Endothelial cell of umbilical vein (primary cell): Measurements from ENCODE around the gene HPSE2. TPM values are rescaled to one million over a fixed set of nuclear protein-coding genes. Genes with fewer than 3 reads are reported as not detected.

Source experiments
- BruUV-seq: library from RNA; stranded (reverse); fragments of 400-500 nt; replicated peaks from 2 replicates; lab custom pipeline; 2021; lab: Mats Ljungman, UMichigan
- CTCF ChIA-PET: fragments of 300-600, 350-600 bp; sonication (Branson Sonifier 250); formaldehyde crosslinking; loops from one replicate; lab custom pipeline; 2021; ENCODE audit warnings: antibody characterized with exemption, inconsistent platforms; lab: Charles Lee
- POLR2A ChIA-PET: fragments of 300-600, 350-600 bp; sonication (Branson Sonifier 250); formaldehyde crosslinking; loops from one replicate; lab custom pipeline; 2021; ENCODE audit warnings: antibody characterized with exemption, inconsistent platforms; lab: Charles Lee
- DNase-seq: peaks from one replicate; pipeline ENCODE4 v3.0.0-alpha.2; 2011; ENCODE audit warnings: low read depth, low spot score
- FAIRE-seq: peaks from 2 replicates; lab custom pipeline; 2011; peaks lifted over from hg19 to GRCh38; lab: Jason Lieb, UNC
- H2AFZ ChIP-seq: 2 replicates; pipeline ENCODE4 v1.6.0; 2012; ENCODE audit warnings: low read depth, low read length, control low read depth, inconsistent platforms
- H3K27ac ChIP-seq: 2 replicates; pipeline ENCODE4 v1.5.1; 2011; ENCODE audit warnings: low read depth, mild to moderate bottlenecking, control low read depth, low read length, moderate library complexity; ENCODE audit not compliant: insufficient read depth
- H3K27me3 ChIP-seq, 2 experiments: 2 replicates each; pipeline versions ENCODE4 v1.6.0 to v1.6.1; 2011; ENCODE audit warnings: low read length in 2 of 2, mixed read lengths in 1 of 2; ENCODE audit not compliant: control insufficient read depth in 2 of 2, insufficient read depth in 2 of 2
- H3K36me3 ChIP-seq, 2 experiments: 2 replicates in 1 of 2; 3 replicates in 1 of 2; pipeline ENCODE4 v1.5.1; 2011; ENCODE audit warnings: low read length in 2 of 2, mild to moderate bottlenecking in 1 of 2, moderate library complexity in 1 of 2; ENCODE audit not compliant: control insufficient read depth in 2 of 2, insufficient read depth in 2 of 2; ENCODE audit errors: extremely low read depth in 1 of 2
- H3K4me1 ChIP-seq: 3 replicates; pipeline ENCODE4 v1.5.1; 2011; ENCODE audit warnings: mild to moderate bottlenecking, low read length; ENCODE audit not compliant: control insufficient read depth, insufficient read depth; ENCODE audit errors: extremely low read depth
- H3K4me2 ChIP-seq: 2 replicates; pipeline ENCODE4 v1.6.1; 2011; ENCODE audit warnings: low read length, control low read depth, mixed read lengths; ENCODE audit not compliant: insufficient read depth
- H3K4me3 ChIP-seq, 3 experiments: fragments of 200-600 bp in 1 of 3; sonication (generic), shearing (Covaris generic) in 1 of 3; replicated peaks in 1 of 3; 2 replicates each; pipeline ENCODE4 v1.5.1; 2011 to 2016; ENCODE audit warnings: control low read depth in 3 of 3, low read length in 3 of 3, mild to moderate bottlenecking in 2 of 3, inconsistent platforms in 1 of 3, low read depth in 1 of 3, moderate library complexity in 1 of 3; ENCODE audit not compliant: insufficient read depth in 1 of 3
- H3K79me2 ChIP-seq: 2 replicates; pipeline ENCODE4 v1.6.0; 2012; ENCODE audit warnings: low read length, inconsistent platforms; ENCODE audit not compliant: control insufficient read depth, insufficient read depth
- H3K9ac ChIP-seq: replicated peaks from 2 replicates; pipeline ENCODE3; 2011; ENCODE audit warnings: low read length, control low read depth; ENCODE audit not compliant: insufficient read depth; ENCODE audit errors: extremely low read depth
- H3K9me1 ChIP-seq: replicated peaks from 3 replicates; pipeline ENCODE4 v1.6.0; 2011; ENCODE audit warnings: mild to moderate bottlenecking, low read length; ENCODE audit not compliant: control insufficient read depth, insufficient read depth; ENCODE audit errors: extremely low read depth
- H3K9me3 ChIP-seq: replicated peaks from 2 replicates; pipeline ENCODE4 v1.5.1; 2012; ENCODE audit warnings: low read length, inconsistent platforms; ENCODE audit not compliant: control insufficient read depth, insufficient read depth
- H4K20me1 ChIP-seq: replicated peaks from 2 replicates; pipeline ENCODE3; 2011; ENCODE audit warnings: mild to moderate bottlenecking, low read length; ENCODE audit not compliant: control insufficient read depth, insufficient read depth; ENCODE audit errors: extremely low read depth
- EZH2 ChIP-seq: IDR thresholded peaks from 2 replicates; pipeline ENCODE4 v1.6.1; 2012; ENCODE audit warnings: borderline replicate concordance, low read depth, mild to moderate bottlenecking, moderate library complexity, low read length, inconsistent platforms; ENCODE audit not compliant: severe bottlenecking
- FOS ChIP-seq: IDR thresholded peaks from 2 replicates; pipeline ENCODE4 v1.6.1; 2011; ENCODE audit warnings: mild to moderate bottlenecking, low read length, moderate library complexity, borderline replicate concordance; ENCODE audit not compliant: insufficient read depth
- GATA2 ChIP-seq: IDR thresholded peaks from 2 replicates; pipeline ENCODE4 v1.7.0; 2011; ENCODE audit warnings: low read depth, mild to moderate bottlenecking, moderate library complexity, mixed read lengths, low read length; ENCODE audit not compliant: insufficient read length, insufficient read depth
- JUN ChIP-seq: IDR thresholded peaks from 2 replicates; pipeline ENCODE4 v1.6.1; 2011; ENCODE audit warnings: borderline replicate concordance, low read depth; ENCODE audit not compliant: insufficient read length, insufficient read depth
- MYC ChIP-seq: IDR thresholded peaks from one replicate; pipeline ENCODE4 v1.6.1; 2011; ENCODE audit warnings: mild to moderate bottlenecking, low read depth, low read length
- POLR2A ChIP-seq: IDR thresholded peaks from 2 replicates; pipeline ENCODE4 v1.6.1; 2012; ENCODE audit warnings: low read depth, mild to moderate bottlenecking, control low read depth, low read length
- POLR2AphosphoS5 ChIP-seq: IDR thresholded peaks from 2 replicates; pipeline ENCODE4 v1.6.1; 2012; ENCODE audit warnings: low read depth, mild to moderate bottlenecking, control low read depth, low read length, moderate library complexity; ENCODE audit not compliant: insufficient read depth
- dilution Hi-C: fragments of 300-500 bp; cut with MboI; formaldehyde crosslinking; loops from one replicate; pipeline ENCODE4 v1.15.0; 2019; ENCODE audit warnings: low sequenced_read_pairs; ENCODE audit not compliant: extremely low pct_ligation_motif_present
- intact Hi-C: fragments of 100-400 bp; cut with micrococcal nuclease; formaldehyde crosslinking; loops from one replicate; pipeline ENCODE4 v1.10.0; 2022
- polyA plus RNA-seq, 4 experiments: library from polyadenylated mRNA; depleted of rRNA in 3 of 4; stranded (reverse) in 3 of 4; unstranded in 1 of 4; fragments of >200 nt; gene quantifications; 2 replicates each; pipeline versions ENCODE4 v1.2.1 to v1.2.3, GENCODE V29; 2011 to 2012; ENCODE audit warnings: missing spikeins in 1 of 4
- total RNA-seq: library from RNA; stranded (reverse); gene quantifications from 2 replicates; pipeline ENCODE4 v1.2.3, GENCODE V29; 2021
- TF ChIP-seq, protein P1 (sequence below): IDR thresholded peaks from 2 replicates; pipeline ENCODE4 v1.6.1; 2011; ENCODE audit not compliant: insufficient read depth, insufficient read length
- TF ChIP-seq, protein P2 (sequence below), 2 donors: IDR thresholded peaks; 1 replicate in 1 of 2; 2 replicates in 1 of 2; pipeline ENCODE4 v1.5.1; 2011; ENCODE audit warnings: low read length in 2 of 2, mild to moderate bottlenecking in 2 of 2, moderate library complexity in 2 of 2, control low read depth in 1 of 2, inconsistent platforms in 1 of 2, low read depth in 1 of 2; ENCODE audit not compliant: insufficient read depth in 1 of 2; ENCODE audit errors: extremely low read depth in 1 of 2

The HPSE2 gene
- total and polyA plus RNA-seq, 2 donors (not counting 3 experiments of a cell fraction or from before 2014, with no cell fraction given) = not detected

DNA sequence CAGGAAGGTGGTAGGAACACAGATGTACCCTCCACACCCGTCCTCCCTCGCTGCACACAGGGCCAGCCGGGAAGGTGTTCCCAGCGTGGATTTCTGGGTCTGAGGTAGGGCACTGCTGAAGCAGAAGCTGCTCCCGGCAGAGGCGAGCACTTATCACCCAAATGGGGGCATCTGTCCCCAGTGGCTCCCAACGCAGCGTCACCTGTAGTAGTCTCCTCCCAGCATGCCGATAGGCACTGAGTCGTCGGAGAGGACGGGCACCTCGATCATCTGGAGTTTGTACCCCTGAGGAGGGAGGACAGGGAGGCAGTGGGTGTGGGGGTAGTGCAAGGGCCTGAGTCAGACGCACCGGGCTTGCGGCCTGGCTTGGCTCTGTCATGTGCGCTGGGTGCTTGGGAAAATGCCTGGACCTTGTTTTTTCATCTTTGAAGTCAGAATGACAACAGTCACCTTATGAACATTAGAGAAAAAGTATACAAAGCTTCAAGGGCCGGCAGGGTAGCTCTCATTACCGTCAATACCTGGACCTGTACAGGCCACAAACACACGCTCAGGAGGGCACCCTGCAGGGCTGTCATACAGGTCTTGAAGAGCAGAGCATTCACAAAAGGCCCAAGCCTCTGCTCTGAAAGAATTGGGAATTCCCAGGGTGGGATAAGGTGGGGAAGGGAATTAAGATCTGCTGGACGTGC is 817.5 kb downstream of the HPSE2 start:
- intact Hi-C loops (no loop called here), dilution Hi-C loops (no loop called here)
- H3K9me1 ChIP-seq = no peaks in the 10 kb centered on the region
- H3K4me1 ChIP-seq = peaks cover 14% of the 10 kb centered on the region
- DNase-seq = no peak
- no peaks in the 10 kb centered on the region for H3K79me2 ChIP-seq
- TF ChIP-seq EZH2 = no peak
- no peak for TF ChIP-seq MYC
- TF ChIP-seq JUN = no peak
- no peak for TF ChIP-seq GATA2
- TF ChIP-seq, protein P1, sequence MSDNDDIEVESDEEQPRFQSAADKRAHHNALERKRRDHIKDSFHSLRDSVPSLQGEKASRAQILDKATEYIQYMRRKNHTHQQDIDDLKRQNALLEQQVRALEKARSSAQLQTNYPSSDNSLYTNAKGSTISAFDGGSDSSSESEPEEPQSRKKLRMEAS = no peak
- TF ChIP-seq FOS = no peak
- TF ChIP-seq, protein P2, sequence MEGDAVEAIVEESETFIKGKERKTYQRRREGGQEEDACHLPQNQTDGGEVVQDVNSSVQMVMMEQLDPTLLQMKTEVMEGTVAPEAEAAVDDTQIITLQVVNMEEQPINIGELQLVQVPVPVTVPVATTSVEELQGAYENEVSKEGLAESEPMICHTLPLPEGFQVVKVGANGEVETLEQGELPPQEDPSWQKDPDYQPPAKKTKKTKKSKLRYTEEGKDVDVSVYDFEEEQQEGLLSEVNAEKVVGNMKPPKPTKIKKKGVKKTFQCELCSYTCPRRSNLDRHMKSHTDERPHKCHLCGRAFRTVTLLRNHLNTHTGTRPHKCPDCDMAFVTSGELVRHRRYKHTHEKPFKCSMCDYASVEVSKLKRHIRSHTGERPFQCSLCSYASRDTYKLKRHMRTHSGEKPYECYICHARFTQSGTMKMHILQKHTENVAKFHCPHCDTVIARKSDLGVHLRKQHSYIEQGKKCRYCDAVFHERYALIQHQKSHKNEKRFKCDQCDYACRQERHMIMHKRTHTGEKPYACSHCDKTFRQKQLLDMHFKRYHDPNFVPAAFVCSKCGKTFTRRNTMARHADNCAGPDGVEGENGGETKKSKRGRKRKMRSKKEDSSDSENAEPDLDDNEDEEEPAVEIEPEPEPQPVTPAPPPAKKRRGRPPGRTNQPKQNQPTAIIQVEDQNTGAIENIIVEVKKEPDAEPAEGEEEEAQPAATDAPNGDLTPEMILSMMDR (IDR thresholded peaks at IDR 0.05; ENCODE audit: extremely low read depth in 1 of 2, insufficient read depth in 1 of 2, low read depth in 1 of 2, low read length in 2 of 2) = no peak
- no peak for TF ChIP-seq POLR2AphosphoS5
- TF ChIP-seq POLR2A = no peak
- BruUV-seq = no TSS peak
- no peak overlapping the region for H3K9ac ChIP-seq
- H3K4me2 ChIP-seq = no peak overlapping the region
- H3K4me3 ChIP-seq = no peak overlapping the region
- peaks cover 3 to 31% of the 10 kb centered on the region in 2 experiments for H3K36me3 ChIP-seq
- FAIRE-seq = no peak
- CTCF ChIA-PET = interaction anchor here (2.2 kb wide), 1 partner anchor 49 kb away, joined by 6 read pairs; no protein-coding TSS in a partner anchor
- H3K9me3 ChIP-seq = no peaks in the 10 kb centered on the region
- POLR2A ChIA-PET = no interaction called here
- no peak overlapping the region for H3K27ac ChIP-seq
- no peaks in the 10 kb centered on the region for H4K20me1 ChIP-seq
- no peak overlapping the region for H2AFZ ChIP-seq
- H3K27me3 ChIP-seq = no peaks in the 10 kb centered on the region
